Measurements from ENCODE around the gene JAKMIP1. TPM values are rescaled to one million over a fixed set of nuclear protein-coding genes. Genes with fewer than 3 reads are reported as not detected.

Gene JAKMIP1
- total RNA-seq, 1 donor from 2014 or later = 28.9 TPM

DNA sequence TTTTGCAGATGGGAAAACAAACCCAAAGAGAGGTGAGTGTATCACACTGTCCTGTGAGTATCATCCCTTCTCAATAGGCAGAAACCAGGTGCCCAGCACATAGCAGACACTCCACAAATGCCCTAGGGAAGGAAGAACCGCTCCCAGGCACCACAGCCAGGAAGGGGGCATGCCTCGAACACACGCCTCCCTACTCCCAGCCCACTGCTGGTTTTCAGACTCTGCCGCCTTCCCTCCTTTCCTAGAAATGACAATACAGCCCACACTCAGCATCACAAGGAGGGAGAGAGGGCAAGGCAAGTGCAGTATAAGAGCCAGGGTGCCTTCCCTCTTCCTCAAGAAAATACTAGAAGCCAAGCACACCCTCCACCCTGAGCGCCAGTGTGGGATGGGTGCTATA is 16.2 kb downstream of the JAKMIP1 start:
- no peak for DNase-seq (ENCODE audit: low spot score in 2 of 2)
- no peak for FAIRE-seq

DNA sequence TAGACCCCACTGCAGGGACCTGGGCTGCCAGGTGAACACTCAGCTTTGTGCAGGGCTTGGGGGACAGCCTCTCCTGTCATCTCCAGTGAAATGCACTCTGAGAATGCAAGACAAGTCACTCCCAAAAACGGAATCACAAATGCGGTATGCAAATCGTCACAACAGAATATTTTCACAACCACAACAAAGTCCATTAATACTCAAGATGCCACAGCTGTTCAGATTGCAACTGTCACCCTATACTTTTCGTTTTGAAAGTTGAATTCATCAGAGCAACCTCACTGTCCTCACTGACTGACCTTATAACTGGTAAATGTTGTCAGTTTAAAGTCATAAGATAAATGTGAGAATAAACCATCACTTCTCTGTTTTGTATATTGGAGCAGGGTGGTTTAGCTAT is 16.6 kb downstream of the JAKMIP1 start:
- FAIRE-seq (no peak), DNase-seq (ENCODE audit: low spot score in 2 of 2) (no peak)

DNA sequence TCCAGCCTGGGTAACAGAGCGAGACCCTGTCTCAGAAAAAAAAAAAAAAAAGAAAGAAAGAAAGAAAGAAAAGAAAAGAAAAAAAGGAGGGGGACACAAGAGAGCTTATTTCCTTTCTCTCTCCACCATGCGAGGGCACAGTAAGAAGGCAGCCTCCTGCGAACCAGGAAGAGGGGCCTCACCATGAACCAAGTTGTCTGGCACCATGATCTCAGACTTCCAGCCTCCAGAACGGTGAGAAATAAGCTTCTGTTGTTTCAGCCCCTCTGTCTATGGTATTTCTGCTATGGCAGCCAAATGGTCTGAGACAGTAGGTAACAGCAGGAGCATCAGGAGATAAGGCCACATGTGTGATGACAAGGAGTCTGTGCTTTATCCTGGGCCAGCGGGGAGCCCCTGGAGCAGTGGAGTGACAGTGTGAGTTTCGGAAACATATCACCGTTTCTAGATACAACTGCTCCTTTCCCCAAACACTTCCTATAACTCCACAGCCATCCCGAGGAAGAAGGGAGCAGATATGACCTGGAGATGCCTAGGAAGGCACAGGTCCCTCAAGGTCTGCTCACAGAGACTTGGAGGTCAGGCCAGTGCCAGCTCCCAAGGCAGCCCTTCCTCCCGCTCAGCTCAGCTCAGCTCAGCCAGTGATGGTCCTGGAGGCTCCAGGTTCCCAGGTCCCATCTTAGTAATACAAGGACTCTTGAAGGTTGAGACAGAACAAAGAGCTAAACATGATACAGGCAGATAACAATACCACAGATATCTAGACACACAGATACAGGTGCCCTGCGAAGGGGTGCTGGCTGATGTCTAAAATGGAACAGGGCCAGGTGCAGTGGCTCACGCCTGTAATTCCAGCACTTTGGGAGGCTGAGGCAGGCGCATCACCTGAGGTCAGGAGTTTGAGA is 17.7 kb downstream of the JAKMIP1 start:
- no peak for FAIRE-seq
- DNase-seq (ENCODE audit: low spot score in 2 of 2) = no peak

DNA sequence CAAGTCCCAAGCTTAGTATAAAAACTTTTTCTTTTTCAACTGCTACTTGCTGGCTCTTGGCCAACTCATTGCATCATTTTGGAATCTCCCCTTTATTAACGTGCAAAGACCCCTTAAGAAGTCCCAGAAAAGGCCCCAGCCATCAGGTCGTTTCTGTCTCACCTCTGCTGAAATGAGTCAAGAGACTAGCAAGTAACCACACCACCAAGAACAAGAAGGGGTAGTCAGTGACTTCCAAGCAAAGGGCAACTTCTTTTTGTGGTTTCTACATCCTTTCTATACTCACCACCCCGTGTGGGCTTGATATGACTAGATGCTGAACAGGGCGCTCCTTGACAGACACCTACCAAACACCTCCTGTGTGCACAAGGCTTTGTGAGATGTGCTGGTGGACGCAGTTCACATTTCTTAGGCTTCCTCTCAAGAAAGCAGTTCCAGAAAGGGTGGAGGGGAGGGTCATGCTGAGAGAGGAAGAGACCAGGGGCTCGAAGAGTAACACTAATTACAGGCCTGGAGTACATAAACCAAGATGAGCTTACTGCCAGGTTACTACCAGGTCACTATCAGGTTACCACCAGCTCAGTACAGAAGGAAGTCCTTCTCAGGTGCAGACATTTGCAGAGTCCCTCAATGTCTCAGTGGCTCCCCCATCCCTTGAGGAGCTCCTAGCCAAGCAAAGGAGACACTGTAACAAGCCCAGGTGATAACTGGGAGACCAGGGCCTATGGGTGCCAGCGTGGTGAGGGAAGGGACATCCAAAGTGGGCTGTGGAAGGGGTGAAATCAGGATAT is 19.3 kb downstream of the JAKMIP1 start:
- DNase-seq (ENCODE audit: low spot score in 2 of 2) = no peak
- no peak for FAIRE-seq

DNA sequence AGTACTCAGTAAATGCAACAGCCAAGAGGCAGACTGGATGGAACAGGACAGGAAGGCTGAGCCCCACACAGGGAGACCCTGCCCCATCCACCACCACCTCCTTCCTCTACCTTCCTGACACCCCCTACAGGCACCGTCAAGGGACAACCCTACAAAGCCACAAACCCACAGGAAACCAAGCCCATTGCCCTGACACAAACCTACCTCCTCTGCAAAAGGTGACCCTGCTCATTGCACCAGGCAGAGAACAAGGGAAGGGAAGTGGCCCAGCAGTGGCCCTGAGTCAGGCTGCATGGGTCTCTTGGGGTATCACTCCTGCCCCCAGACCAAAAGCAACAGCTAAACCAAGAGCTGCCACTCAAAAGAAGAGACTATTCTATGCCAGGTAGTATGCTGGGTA is 21.0 kb downstream of the JAKMIP1 start:
- FAIRE-seq = no peak
- no peak for DNase-seq (ENCODE audit: low spot score in 2 of 2)

DNA sequence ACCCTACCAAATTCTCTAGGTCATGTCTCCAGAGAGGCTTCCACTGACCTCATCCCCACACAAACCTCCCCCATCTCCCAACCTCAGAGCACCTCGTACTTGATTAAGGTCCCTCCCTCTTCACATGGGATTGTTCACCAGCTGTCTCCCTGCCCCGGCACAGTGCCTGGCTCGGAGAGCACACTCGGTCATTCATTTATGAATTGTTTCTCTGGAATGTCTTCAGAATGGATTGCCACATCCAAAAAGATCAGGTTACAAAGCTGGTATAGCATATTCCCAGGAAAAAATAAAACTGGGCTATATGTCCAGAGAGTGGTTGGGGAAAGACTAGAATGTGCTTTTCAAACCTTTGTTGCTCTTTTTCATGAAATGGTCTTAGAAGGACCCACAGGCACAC is 21.6 kb downstream of the JAKMIP1 start:
- DNase-seq (ENCODE audit: low spot score in 2 of 2) = no peak
- FAIRE-seq = no peak

DNA sequence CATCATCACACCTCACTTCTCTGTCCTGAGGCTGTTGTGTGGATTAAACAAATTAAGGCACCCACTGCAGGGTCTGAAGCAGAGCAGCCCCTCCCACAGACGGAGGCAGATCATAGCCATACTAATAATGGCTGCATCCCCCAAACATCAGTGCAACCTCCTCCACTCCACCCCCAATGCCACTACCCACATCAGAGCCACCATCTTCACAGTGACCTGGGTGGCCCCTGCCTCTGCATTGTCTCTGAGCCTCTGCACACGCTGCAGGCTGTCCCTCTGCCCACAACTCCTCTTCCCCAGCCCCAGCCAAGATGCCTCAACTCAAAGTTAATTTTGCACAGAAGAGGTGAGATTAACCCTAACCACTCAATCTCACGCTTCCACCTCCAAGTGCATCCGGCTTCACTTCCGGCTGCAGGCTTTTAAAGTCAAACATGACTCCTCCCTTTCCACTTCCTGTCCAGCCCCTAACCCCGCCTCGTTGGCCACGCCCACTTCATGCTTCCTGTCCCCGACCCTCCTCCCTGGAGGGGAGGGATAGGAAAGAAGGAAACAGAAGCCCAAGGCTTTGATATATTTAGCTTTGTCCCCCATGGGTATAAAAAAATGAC is 22.7 kb downstream of the JAKMIP1 start:
- FAIRE-seq (no peak), DNase-seq (ENCODE audit: low spot score in 2 of 2) (no peak)

DNA sequence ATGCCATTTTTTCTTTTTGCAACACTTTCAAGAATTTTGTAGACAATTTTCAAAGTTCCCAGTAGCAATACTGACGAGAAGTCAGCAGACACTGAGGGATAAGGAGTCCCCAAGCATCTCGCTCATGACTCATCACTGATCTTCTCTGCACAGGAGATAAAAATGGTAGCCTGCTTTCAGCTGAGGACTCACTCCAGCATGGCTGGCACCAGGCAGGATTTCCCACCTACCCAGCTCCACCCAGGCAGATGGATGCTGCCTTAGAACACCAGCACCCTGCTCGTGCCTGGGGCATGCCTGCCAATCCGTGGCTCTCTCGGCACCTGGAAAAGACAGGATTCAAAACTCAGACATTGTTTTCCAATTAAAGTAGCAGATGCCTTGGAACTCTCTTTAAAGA is 24.9 kb downstream of the JAKMIP1 start:
- DNase-seq (ENCODE audit: low spot score in 2 of 2) (no peak), FAIRE-seq (no peak)

DNA sequence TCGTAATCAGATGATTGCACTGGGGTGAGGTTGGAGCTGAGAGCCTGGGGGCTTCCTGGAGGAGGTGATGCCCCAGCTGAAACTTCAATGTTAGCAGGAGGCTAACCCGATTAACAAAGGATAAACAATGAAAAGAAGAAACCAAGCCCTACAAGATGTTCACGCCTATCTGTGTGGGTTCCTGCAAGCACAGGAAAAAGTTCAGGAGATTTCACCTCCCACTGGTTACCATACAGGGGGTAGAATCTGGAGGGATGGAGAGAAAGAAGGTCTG is 27.5 kb downstream of the JAKMIP1 start:
- FAIRE-seq (no peak), DNase-seq (ENCODE audit: low spot score in 2 of 2) (no peak)

DNA sequence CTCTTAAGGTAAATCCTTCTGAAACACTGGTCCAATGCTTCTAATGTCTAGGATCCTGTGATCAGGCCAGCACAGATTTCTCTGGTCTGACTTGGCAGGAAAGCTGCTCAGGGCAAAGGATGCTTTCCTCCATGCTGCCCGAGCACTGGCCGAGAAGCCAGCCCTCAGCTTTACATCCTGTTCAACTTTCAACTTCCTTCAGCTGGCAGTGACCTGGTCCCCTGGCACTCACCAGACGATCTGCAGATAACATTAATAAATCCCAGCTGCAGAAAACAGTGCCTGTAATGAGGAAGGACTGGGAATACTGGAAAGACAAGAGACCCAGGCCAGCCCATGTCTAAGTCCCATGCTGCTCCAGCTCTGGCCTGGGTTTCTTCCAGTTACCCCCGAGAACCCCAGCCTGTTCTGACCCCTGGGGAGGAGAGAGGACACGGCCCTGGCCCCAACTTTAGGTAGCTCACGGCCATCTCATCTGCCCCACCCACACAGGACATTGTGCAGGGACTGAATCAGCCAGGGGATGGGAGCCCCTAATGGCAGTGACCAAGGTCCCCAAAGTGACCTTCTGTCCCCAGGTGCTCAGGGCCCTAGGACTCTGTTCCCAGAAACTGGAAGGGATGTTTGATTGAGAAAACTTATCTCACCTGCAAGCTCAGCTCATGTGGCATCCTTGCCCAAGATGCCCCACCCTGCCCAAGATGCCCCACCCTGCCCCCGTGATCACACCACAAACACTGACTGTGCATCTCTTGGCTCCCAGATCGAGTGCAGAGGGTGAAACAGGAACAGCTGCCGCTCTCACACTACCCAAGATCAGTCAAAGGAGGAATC is 28.0 kb downstream of the JAKMIP1 start:
- FAIRE-seq (no peak), DNase-seq (ENCODE audit: low spot score in 2 of 2) (no peak)

DNA sequence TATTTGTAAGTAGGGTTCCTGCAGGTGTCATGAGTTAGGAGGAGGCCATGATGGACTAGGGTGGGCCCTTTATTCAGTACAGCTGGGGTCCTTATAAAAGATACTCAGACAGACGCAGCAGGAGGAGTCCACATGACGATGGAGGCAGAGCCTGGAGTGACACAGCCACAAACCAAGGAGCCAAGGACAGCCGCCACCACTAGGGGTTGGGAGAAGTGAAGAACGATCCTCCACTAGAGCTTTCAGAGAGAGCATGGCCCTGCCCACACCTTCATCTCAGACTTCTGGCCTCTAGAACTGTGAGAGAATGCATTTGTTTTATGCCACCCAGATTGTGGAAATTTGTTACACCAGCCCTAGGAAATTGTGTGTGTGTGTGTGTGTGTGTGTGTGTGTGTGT is 31.1 kb downstream of the JAKMIP1 start:
- DNase-seq (ENCODE audit: low spot score in 2 of 2) (no peak), FAIRE-seq (no peak)

DNA sequence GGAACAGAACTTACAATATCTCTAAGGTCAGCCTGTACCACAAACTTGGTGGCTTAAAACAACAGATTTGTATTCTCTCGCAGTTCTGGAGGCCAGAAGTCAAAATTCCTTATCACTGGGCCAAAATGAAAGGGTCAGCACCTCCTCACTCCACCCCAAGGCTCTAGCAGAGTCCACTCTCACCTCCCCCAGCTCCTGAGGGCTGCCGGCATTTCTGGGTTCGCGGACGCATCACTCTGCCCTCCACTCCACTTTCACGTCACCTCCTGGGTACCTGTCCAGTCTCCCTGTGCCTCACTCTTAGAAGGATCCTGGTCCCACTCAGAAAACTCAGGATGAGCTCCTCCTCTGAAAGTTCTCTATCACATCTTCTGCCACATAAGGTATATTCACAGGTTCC is 34.6 kb downstream of the JAKMIP1 start:
- DNase-seq (ENCODE audit: low spot score in 2 of 2) = no peak
- no peak for FAIRE-seq

DNA sequence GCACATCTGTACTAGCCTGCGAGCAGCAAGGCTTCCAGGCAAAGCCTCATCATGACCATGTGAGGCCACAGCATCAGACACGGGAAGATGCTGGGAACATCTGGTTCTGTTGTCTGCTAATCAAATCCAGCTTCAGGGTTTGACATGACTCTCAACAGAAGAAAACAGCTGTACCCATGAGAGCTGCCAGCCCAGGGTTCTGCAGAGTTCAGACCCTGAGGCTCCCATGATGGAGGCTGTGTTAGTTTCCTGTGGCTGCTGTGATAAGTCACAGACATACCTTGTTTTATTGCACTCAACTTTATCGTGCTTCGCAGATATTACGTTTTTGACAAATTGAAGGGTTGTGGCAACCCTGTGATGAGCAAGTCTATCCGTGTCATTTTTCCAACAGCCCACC is 37.5 kb downstream of the JAKMIP1 start:
- FAIRE-seq (no peak), DNase-seq (ENCODE audit: low spot score in 2 of 2) (no peak)

DNA sequence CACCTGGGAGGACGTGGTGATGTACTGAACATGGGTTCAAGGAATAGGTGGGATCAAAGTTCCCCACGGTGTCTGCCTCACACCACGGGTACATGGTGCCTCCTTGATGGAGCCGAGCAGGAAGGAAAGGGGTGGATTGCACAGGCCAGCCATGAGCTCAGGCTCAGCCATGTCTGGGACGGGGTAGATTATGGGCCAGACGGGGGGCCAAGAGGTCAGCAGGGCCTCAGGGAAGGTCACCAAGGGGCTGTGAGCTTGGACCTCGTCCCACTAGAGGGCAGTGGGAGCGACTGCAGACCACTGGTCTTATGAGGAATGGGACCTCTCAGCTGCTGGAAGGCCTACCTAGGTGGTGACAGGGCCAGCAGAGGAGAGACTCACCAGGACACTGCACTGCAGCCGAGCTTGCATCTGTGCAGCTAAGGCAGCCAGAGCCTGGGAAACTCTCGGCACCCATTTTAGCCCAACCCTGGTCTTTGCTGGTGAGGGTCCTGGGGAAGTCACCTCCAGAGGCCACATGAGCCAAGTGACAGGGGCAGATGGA is 38.4 kb downstream of the JAKMIP1 start:
- FAIRE-seq (no peak), DNase-seq (ENCODE audit: low spot score in 2 of 2) (no peak)

DNA sequence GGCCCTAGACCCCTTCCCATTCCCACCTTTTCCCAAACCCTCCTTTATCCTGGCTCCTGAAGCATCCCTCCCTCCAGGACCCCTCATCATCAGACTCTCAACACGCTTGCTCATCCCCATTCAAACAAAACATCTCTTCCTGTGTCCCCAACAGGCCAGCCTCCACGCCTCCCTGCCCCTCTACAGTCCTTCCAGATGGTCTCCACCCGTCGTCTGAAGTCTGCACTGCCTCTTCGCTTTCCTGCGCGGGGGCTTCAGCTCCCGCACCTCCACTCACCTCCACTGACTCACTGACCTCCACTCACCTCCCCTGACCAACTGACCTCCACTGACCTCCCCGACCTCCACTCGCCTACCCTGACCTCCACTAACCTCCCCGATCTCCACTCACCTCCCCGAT is 39.8 kb downstream of the JAKMIP1 start:
- FAIRE-seq (no peak), DNase-seq (ENCODE audit: low spot score in 2 of 2) (no peak)

DNA sequence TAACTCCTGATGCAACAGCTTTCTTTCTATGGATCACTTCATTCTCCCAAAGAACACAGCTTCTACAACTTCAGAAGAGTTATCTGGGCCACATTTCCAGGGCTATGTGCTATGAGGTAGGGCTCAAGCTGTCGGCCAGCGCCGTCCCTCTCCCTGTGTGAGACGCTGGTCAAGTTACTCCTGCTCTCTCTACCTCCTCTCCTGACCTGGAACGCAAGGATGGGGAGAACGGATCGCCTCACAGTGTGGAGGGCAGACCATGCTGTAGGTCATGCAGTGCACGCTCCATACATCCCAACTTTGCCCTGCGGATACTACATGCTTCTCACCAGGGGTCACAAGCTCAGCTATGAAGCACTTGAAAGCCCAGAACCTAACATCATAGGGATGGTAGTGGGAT is 42.4 kb downstream of the JAKMIP1 start:
- DNase-seq (ENCODE audit: low spot score in 2 of 2) = no peak
- no peak for FAIRE-seq

DNA sequence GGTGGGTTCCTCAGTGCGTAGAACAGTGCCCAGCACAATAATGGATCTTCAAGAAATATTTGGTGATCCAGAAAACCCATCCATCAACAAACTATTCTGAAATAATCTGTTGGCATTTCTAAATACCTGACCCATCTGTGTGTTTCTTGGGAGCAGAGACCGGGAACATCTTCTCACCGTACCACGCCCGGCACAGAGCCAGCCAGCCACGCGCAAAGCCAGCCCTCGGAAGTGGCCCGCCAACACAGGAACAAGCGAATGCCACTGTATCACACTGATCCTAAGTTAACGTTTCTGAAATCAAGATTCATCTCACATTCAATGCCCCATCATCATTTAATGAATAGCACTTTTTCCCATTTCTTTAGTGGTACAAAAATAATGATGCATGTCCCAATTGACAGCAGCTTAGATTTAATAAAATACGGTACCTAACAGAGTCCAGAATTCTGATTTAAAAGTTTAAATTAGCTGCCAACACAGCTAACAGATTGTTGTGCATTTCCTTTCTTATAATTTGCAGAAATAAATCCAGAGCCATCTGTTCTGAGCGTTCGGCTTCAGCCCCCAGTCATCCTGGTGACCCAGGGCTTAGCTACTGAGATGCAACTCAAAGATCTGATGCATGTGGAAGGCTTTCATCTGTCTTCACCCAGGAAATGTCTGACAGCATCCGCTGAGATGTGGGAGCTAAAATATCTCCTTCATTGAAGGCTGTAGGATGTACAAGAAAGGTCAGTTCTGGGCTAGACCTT is 44.2 kb downstream of the JAKMIP1 start:
- DNase-seq (ENCODE audit: low spot score in 2 of 2) (no peak), FAIRE-seq (no peak)

DNA sequence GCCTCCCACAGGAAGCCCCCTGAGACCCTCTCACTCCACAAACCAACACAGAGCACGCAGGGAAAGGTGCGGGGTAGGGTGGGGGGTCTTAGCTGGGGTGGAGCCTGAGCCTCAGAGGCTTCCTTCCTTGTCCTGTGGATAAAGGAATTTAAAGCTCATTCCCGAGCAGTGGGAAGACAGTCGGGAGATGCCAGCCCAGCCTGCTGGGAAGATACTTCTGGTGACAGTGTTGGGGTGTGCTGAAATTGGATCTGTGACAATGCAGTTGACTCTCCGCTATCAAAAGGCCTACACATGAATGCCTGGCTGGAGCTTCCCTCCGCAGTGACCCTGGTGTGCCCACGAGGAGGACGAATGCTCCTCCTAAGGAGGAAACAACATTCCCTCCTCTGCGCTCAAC is 45.5 kb downstream of the JAKMIP1 start:
- no peak for DNase-seq (ENCODE audit: low spot score in 2 of 2)
- FAIRE-seq = no peak

DNA sequence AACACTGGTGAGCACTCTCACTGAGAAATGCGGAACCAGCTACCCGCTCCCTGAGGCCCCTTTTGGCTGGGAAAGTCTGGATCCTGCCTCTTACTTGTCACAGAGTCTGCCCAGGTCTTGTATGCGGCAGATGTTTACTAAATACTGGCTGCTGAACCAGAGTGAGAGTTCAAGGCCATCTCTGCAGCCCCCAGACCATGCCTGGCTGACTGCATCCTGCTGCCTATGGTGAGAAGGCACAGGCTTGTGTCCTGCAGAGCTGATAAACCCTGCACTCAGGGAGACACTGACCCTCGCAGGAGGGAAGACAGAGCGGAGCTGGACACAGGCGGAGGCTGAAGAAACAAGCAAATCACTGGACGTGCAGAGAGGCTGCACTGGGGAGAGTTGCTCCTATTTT is 46.5 kb downstream of the JAKMIP1 start:
- DNase-seq (ENCODE audit: low spot score in 2 of 2) = no peak
- no peak for FAIRE-seq

All from frontal cortex (tissue), 4 donors.